HG02610 (cell line): Measurements from ENCODE around the gene KRT79.

ENCODE experiments used
- ATAC-seq: cut with Tn5 transposase; IDR thresholded peaks from one replicate; pipeline ENCODE4 v1.9.1; 2021; ENCODE audit warnings: mild to moderate bottlenecking, moderate library complexity; ENCODE audit not compliant: unreplicated experiment

Gene KRT79

GRCh38 chr12:52774629-52775250 lies 59.4 kb downstream of the KRT79 start:
- no peak for ATAC-seq

- no peak for ATAC-seq
Observed at GRCh38 chr12:52772772-52773171, 61.3 kb downstream of the KRT79 start.

DNA sequence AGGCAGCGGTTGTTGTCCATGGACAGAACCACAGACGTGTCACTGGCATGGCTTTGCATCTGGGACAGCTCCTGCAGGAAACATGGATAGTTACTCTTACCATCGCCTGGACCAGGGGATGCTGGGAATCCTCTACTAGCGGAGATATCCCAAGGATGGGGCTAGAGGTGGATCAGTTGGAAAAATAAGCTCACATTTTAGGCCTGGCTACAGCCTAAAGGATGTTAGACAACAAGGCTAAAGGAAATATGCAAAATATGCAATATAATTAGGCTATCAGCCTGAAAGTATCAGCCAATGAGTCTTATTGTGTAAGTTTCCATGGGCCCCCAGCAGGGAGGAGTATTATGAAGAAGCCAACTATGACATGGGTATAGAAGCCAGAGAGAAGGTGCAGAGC lies 61.9 kb downstream of the KRT79 start:
- ATAC-seq = no peak

DNA sequence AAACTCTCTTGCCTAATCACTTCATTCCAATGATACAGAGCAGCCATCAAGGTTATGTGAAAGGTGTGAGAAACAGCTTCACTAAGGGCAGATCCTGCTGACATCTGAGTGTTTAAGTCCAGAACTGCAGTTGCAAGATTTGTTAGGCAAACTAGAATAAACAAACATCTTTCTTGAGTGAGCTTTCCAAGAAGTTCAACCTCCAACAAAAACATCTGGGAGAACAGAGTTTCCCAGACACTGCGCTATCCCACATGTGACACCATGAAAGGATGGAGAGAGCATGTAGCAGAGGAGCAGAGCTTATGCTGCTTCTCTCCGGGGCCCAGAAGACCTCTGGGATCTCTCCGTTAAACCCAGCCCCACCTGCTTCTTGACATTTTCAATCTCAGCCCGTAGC lies 62.6 kb downstream of the KRT79 start:
- no peak for ATAC-seq
